Stimulated activated naive B cell treated with anti-CD40 and anti-IgM and Interleukin-4, amounts not matched to agents 10 μg/mL and 1 μg/mL and 100 μg/mL, for 72 hours (primary cell): ENCODE data around the gene ABLIM2.

Experiments used
- ATAC-seq, 2 donors: fragments of 150-1000 bp; cut with Tn5 transposase; replicated peaks; 2 replicates each; pipeline ENCODE4 v1.10.0; 2021; ENCODE audit warnings: moderate library complexity in 1 of 2
- DNase-seq: peaks from one replicate; pipeline ENCODE4 v3.0.0; 2021
- H3K27ac Mint-ChIP-seq: one replicate; pipeline ENCODE4 v1.8.0; 2022; ENCODE audit warnings: mild to moderate bottlenecking, mixed read lengths
- H3K27me3 Mint-ChIP-seq, 2 donors: one replicate each; pipeline ENCODE4 v1.8.0; 2022; ENCODE audit warnings: mixed read lengths in 2 of 2
- H3K36me3 Mint-ChIP-seq, 2 donors: one replicate each; pipeline ENCODE4 v1.8.0; 2022; ENCODE audit warnings: mixed read lengths in 2 of 2, mild to moderate bottlenecking in 1 of 2
- H3K4me1 Mint-ChIP-seq, 2 donors: one replicate each; pipeline ENCODE4 v1.8.0; 2022; ENCODE audit warnings: mixed read lengths in 2 of 2, mild to moderate bottlenecking in 1 of 2
- H3K4me3 Mint-ChIP-seq, 2 donors: one replicate each; pipeline ENCODE4 v1.8.0; 2022; ENCODE audit warnings: mild to moderate bottlenecking in 2 of 2, mixed read lengths in 2 of 2, moderate library complexity in 1 of 2
- H3K9me3 Mint-ChIP-seq, 2 donors: one replicate each; pipeline ENCODE4 v1.8.0; 2022; ENCODE audit warnings: mixed read lengths in 2 of 2, mild to moderate bottlenecking in 1 of 2

ABLIM2 gene

DNA sequence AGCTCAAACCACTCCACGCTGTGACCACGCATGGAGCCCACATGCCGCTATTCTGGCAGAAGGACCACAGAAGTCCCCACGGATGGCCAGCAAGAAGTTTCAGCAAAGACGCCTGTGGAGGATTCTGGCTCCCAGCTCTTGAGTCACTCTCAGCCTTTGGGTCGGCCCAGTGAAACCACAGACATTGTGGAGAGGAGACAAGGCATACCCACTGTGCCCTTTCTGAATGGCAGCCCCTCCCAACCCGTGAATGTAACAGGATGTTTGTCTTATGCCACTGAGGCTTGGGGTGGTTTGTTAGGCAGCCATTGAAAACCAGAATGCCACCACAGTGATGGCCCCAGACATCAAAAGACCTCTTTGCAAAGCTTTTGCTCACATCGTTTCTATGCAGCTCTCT lies 42.7 kb downstream of the ABLIM2 start:
- Mint-ChIP-seq H3K4me3 (no peak overlapping the region), H3K36me3 (peaks cover 5 to 8% of the 10 kb centered on the region in 2 donors), H3K27me3 (peaks cover 11 to 12% of the 10 kb centered on the region in 2 donors), H3K4me1 (peaks cover 16 to 22% of the 10 kb centered on the region in 2 donors), H3K9me3 (peaks cover 4 to 6% of the 10 kb centered on the region in 2 donors), H3K27ac (no peak overlapping the region)
- ATAC-seq, result no peak
- DNase-seq, result no peak

DNA sequence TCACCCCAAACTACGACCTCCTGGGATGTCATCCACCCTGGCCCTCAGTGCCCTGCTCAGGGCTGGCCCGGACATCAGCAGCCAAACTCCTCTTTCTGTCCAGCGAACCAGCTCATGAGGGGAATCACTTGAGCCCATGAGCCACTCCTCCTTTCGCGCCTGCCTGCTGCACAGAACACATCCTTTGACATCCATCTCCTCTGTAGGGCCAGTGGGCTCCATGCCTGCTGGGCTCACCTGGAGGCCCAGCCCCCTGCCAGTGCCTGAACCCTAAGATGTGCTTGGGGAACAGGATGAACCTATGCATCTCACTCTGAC lies 43.5 kb downstream of the ABLIM2 start:
- H3K9me3 Mint-ChIP-seq, result peaks cover 4 to 6% of the 10 kb centered on the region in 2 donors
- ATAC-seq, result no peak
- no peak overlapping the region for H3K4me3 Mint-ChIP-seq
- peaks cover 12% of the 10 kb centered on the region in 2 donors for H3K27me3 Mint-ChIP-seq
- DNase-seq, result no peak
- H3K36me3 Mint-ChIP-seq, result peaks cover 5 to 8% of the 10 kb centered on the region in 2 donors
- H3K27ac Mint-ChIP-seq, result no peak overlapping the region
- H3K4me1 Mint-ChIP-seq, result peaks cover 16 to 29% of the 10 kb centered on the region in 2 donors

DNA sequence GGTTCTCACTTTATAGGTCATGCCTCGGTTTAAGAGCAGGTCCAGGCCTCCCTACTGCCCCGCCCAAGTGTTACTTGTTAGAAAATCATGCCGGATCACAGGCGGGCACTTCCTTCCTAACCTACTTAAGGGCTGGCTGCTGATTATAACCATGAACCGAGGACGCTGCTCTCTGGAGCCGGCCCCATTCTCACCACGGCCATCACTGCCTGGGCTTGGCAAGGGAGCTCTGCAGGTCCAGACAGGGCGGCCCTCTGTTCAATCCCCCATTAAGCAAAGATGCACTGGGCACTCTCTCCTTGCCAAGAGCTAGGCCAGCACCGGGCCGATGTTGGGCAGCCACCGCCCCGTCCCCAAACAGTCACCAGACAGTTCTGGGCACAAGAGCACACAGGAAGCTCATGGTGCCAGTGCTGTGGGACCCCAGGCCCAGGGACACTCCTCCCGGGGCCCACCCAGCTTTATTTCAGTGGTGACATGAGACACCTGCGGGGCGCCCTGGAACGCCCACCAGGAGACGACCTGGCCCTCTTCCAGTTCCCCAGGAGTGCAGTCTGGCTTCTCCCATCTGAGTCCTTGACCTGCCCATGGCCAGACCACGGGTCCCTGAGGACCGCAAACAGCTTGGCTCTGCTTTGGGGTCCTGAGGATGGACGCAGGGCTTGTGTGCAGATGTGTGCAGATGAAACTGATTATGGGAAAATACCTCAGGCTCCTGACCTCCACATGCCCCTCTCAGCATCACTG lies 44.0 kb downstream of the ABLIM2 start:
- no peak for ATAC-seq
- H3K27ac Mint-ChIP-seq, result no peak overlapping the region
- H3K9me3 Mint-ChIP-seq, result peaks cover 4 to 6% of the 10 kb centered on the region in 2 donors
- H3K36me3 Mint-ChIP-seq, result peaks cover 5 to 8% of the 10 kb centered on the region in 2 donors
- peaks cover 16 to 30% of the 10 kb centered on the region in 2 donors for H3K4me1 Mint-ChIP-seq
- H3K4me3 Mint-ChIP-seq, result no peak overlapping the region
- no peak for DNase-seq
- H3K27me3 Mint-ChIP-seq, result peaks cover 12% of the 10 kb centered on the region in 2 donors

DNA sequence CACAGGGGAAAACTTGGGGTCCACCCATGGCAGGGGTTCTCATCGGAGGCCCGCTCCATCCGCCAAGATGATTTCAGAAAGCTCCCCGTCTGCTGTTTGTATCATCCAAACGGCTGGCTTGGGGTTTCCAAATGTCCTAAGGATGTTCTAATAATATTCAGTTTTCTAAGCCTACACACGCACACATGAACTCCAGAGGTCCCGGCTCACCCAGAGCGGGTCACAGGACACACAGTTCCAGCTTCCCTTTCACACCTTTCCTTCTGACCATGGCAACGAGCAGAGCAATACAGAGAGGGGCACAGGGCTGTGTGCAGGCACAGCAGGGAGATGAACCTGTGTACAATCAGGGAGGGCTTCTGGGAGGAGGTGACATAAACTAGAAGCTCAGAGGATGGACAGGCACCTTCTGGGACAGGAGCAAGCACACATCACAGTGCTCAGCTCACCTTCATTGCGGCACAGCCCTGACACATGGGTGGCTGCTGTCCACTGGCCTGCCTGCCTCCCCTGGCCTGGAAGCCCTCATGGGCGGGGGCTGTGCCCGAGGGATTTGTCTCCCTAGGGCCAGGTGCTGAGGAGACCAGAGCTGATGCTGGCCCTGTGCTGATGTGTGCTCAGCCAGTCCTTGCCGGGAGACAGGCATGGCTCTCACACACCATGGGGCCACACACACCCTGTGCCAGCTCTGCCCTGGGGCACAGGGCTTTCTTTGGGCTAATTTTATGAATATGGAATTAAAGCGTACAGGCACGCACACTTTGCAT lies 44.8 kb downstream of the ABLIM2 start:
- H3K36me3 Mint-ChIP-seq, result peaks cover 7 to 8% of the 10 kb centered on the region in 2 donors
- peaks cover 4 to 6% of the 10 kb centered on the region in 2 donors for H3K9me3 Mint-ChIP-seq
- H3K4me1 Mint-ChIP-seq, result peaks cover 14 to 27% of the 10 kb centered on the region in 2 donors
- ATAC-seq (no peak), DNase-seq (no peak)
- no peak overlapping the region for H3K27ac Mint-ChIP-seq
- no peak overlapping the region for H3K4me3 Mint-ChIP-seq
- peaks cover 12 to 17% of the 10 kb centered on the region in 2 donors for H3K27me3 Mint-ChIP-seq

DNA sequence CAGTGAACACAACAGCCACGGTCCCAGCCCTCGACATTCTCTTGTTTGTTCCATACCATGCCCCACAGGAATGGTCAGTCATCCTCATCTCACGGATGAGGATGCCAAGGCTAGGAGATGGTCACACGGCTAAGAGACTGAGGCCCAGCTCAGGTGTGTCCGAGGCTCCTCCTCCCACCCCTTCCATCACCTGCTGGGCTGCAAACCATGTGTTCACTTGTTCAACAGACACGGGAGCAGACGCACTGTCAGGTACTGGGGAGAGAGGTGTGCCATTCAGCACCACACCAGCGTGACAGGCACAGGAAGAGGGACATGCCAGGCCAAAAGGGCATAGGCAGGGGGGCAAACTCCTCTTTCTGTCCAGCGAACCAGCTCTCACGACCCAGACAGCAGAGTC lies 45.9 kb downstream of the ABLIM2 start:
- ATAC-seq (no peak), DNase-seq (no peak)
- Mint-ChIP-seq H3K9me3 (peaks cover 4 to 6% of the 10 kb centered on the region in 2 donors), H3K27me3 (peaks cover 12 to 20% of the 10 kb centered on the region in 2 donors), H3K4me3 (no peak overlapping the region), H3K27ac (no peak overlapping the region), H3K36me3 (peaks cover 8 to 10% of the 10 kb centered on the region in 2 donors), H3K4me1 (peaks cover 12 to 21% of the 10 kb centered on the region in 2 donors)

DNA sequence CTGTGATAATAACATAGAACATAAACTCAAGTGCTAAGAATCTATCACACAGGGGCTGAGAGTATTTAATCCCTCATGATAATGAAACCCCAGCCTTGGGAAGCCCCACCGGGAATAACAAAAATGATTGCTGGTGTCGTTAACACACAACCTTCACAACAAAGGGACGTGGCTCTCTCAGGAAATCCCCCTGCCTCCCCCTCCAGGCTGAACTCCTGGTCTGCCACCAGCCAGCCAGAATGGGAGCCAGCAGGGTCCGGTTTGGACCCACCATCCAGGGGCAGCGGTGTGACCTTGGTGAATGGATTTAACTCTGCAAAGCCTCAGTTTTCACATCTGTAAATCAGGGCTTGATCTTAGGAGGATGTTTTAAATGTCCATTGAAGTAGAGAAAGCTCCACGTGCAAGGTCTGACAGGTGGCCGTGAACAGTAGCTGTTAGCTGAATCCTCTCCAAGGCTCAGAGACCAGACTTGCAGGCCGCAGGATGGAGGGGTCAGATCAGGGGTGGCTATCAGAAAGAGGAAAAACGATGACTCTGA lies 46.5 kb downstream of the ABLIM2 start:
- peaks cover 0 to under 1% of the 10 kb centered on the region in 2 donors for H3K9me3 Mint-ChIP-seq
- DNase-seq (no peak), ATAC-seq (no peak)
- H3K27me3 Mint-ChIP-seq, result peaks cover 18 to 20% of the 10 kb centered on the region in 2 donors
- H3K36me3 Mint-ChIP-seq, result peaks cover 3 to 7% of the 10 kb centered on the region in 2 donors
- peak overlapping the region in 1 of 2 donors; percentile 29 for H3K4me3 Mint-ChIP-seq
- H3K4me1 Mint-ChIP-seq, result peaks cover 6 to 16% of the 10 kb centered on the region in 2 donors
- no peak overlapping the region for H3K27ac Mint-ChIP-seq

DNA sequence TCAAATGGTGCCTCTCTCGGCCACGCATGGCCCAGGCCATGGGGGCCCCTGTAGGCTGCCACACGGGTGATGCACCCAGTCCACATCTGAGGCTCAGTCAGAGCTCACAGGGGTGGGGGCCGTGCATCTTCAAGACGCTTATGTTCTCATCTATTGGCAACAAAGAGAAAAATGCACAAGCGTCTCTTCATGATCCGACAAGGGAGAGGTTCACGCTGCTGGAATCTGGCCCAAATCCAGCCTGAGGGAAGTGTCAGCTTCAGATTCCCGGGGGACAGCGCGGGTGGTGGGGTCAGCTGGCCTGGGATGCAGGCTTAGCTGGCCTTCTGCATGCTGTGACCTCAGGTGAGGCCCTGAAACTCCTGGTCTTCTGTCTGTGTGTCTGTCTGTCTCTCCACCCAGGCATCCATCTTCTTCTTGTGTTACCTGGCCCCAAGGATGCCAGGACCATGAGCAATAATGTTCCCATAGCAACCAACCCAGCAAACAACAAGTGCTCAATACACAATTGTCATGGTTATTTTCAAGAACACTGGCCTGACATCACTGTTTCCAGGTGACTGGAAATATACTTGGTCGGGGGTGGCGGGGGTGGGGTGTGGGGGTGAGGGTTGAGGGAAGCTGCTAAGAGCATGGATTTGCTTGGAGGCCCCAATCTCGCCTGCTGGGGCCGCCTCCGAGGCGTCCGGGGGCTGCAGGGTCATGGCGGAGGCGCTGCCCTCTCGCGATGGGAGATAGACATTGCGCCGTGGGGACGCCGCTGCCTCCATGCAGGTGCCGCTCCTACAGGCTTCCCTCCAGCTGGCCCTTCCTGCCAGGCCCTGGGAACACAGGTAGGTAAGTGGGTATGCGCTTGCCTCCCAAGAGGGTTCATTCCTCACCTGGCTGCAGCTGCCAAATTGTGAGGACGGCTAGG lies 48.3 kb downstream of the ABLIM2 start:
- no peak overlapping the region for H3K4me3 Mint-ChIP-seq
- H3K4me1 Mint-ChIP-seq, result peaks cover 6 to 9% of the 10 kb centered on the region in 2 donors
- no peak overlapping the region for H3K27ac Mint-ChIP-seq
- no peak for DNase-seq
- H3K36me3 Mint-ChIP-seq, result peaks cover 4 to 10% of the 10 kb centered on the region in 2 donors
- no peaks in the 10 kb centered on the region for H3K9me3 Mint-ChIP-seq
- ATAC-seq, result peak; percentile 65 to 71
- peaks cover 13 to 16% of the 10 kb centered on the region in 2 donors for H3K27me3 Mint-ChIP-seq

DNA sequence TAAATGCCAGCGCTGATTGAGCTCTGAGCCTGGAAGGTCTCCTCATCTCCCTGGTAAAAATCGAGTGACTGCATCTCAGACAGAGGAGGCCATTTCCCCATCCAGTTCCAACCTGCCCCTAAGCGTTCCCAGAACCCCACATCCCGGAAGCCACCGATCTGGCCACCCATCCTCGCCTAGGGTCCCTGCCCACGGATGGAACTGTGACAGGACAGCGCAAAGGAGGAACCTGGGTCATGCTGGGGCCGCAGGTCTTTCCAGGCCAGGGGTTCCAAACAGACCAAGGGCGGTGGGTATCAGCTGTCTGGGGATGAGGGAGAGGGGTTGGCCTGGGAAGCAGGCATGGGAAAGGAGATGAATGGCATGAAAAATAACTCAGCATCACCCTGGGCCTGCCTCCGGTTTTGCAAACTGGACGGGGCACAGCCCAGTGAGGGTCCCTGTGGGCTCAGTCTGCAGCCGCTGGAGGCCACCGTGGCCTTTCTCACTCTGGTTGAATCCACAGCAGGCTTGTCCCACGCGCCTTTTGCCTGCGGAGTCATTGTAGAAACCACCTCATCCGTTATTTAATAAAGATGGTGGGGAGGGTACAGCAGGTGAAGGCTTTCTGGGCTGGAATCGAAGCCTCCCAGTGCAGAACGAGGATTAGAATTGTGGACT lies 49.1 kb downstream of the ABLIM2 start:
- Mint-ChIP-seq H3K27me3 (peaks cover 9 to 13% of the 10 kb centered on the region in 2 donors), H3K9me3 (no peaks in the 10 kb centered on the region), H3K36me3 (peaks cover 10 to 11% of the 10 kb centered on the region in 2 donors), H3K4me3 (no peak overlapping the region), H3K27ac (peak overlapping the region; percentile 38), H3K4me1 (peaks cover 6 to 9% of the 10 kb centered on the region in 2 donors)
- ATAC-seq (no peak), DNase-seq (no peak)

DNA sequence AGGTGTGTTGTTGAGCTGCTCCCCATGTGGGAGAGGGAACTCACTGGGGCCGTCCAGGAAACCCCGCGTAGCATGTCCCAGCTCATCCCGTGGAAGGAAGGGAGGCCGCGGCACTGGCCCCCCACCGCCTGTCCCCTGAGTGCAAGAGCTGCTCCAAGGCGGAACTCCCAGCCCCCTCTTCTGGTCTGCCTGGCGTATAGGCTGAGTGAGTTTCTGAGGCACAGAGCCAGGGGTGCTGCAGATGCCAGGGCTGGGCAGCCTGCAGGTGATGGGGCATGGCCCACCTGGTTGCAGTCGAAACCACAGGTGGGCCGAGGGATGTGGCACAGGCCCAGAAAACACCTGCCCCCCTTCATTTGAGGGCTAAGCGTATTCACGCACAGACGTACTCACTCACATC lies 49.6 kb downstream of the ABLIM2 start:
- DNase-seq (no peak), ATAC-seq (no peak)
- H3K4me3 Mint-ChIP-seq, result no peak overlapping the region
- peaks cover 10 to 11% of the 10 kb centered on the region in 2 donors for H3K36me3 Mint-ChIP-seq
- peaks cover 9 to 13% of the 10 kb centered on the region in 2 donors for H3K27me3 Mint-ChIP-seq
- H3K27ac Mint-ChIP-seq, result no peak overlapping the region
- H3K9me3 Mint-ChIP-seq, result no peaks in the 10 kb centered on the region
- peaks cover 6 to 9% of the 10 kb centered on the region in 2 donors for H3K4me1 Mint-ChIP-seq

DNA sequence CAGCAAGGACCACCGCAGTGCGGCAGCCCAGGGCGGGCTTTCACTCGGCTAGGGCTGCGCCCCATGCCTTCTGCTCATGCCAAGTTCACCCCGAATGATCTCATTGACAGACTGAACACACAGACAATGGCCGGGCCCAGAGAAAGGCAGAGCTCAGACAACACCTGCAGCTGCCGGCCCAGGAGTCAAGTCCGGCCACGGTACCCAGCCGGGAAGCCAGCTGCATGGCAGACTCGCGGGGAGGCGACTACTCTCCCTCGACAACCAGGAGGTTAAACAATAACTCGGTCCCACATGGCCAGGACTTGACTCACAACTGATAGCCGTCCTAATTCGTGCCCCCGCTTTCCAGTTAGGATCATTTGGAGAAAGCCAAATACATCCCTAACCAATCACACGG lies 50.4 kb downstream of the ABLIM2 start:
- no peak overlapping the region for H3K4me3 Mint-ChIP-seq
- H3K27ac Mint-ChIP-seq, result no peak overlapping the region
- no peak for ATAC-seq
- no peaks in the 10 kb centered on the region for H3K9me3 Mint-ChIP-seq
- H3K4me1 Mint-ChIP-seq, result peaks cover 3 to 9% of the 10 kb centered on the region in 2 donors
- peaks cover 9 to 13% of the 10 kb centered on the region in 2 donors for H3K27me3 Mint-ChIP-seq
- no peak for DNase-seq
- H3K36me3 Mint-ChIP-seq, result peaks cover 10 to 11% of the 10 kb centered on the region in 2 donors

DNA sequence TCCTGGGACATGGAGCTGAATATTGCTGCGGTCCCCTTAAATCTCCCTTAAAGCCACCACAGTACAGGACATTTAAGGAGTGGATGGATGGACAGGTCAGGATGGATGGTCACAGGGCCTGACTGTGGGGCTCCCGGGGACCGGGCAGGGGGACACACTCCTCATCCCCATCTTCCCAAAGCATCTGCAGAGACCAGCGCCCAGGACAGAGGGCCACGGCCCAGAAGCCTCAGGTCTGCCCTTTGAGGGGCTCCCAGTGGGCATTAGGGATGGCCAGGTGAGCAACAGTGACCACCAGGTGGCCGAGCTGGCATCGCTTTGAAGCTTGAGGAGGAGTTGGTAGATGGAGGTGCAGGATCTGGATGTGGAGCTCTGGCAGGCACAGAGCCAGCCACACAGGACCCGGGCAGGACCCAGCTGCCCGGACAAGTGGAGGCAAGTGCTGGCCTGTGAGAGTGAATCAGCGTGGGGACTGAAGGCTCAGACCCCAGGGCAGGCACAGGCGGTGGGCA lies 51.4 kb downstream of the ABLIM2 start:
- H3K27ac Mint-ChIP-seq, result no peak overlapping the region
- peaks cover 16% of the 10 kb centered on the region in 2 donors for H3K36me3 Mint-ChIP-seq
- H3K4me1 Mint-ChIP-seq, result peaks cover 2 to 9% of the 10 kb centered on the region in 2 donors
- DNase-seq, result no peak
- H3K4me3 Mint-ChIP-seq, result no peak overlapping the region
- peaks cover 9 to 16% of the 10 kb centered on the region in 2 donors for H3K27me3 Mint-ChIP-seq
- peaks cover 4% of the 10 kb centered on the region in 2 donors for H3K9me3 Mint-ChIP-seq
- ATAC-seq, result no peak

DNA sequence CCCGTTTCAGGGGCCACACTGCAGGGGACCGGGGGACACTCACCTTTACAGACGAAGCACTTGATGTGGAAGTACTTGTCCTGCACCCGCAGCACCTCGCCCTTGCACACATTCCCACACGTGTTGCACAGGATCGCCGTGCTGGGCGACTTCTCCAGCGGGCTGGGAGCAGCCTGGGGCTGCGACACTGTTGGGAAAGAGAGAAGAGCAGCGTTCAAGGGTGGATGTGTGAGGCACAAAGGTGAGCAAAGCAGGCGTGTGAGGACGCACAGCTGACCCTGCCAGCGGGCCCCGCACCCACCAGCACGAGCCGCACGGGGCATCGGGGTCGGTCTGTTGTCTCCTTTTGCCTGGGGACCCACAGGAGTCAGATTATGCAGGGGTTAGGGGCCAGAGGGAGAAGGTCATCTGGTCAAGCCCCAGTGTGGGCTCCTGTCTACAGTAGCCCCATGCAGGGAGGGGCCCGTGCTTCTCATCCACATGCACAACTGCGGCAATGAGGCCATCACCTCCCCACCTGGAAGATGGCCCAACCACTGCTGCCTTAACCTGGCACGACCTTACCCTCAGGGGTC lies 52.1 kb downstream of the ABLIM2 start:
- H3K4me3 Mint-ChIP-seq, result no peak overlapping the region
- H3K27ac Mint-ChIP-seq, result no peak overlapping the region
- ATAC-seq, result no peak

More for the DNA sequence above, 52.1 kb downstream of the ABLIM2 start:
- H3K4me1 Mint-ChIP-seq, result peaks cover 2 to 9% of the 10 kb centered on the region in 2 donors
- no peak for DNase-seq
- H3K9me3 Mint-ChIP-seq, result peaks cover 4% of the 10 kb centered on the region in 2 donors
- H3K27me3 Mint-ChIP-seq, result peaks cover 9 to 16% of the 10 kb centered on the region in 2 donors
- peaks cover 16 to 17% of the 10 kb centered on the region in 2 donors for H3K36me3 Mint-ChIP-seq
